ENCODE measurements around the gene EIF3CL.
"Not testable (repeated sequence)": the region's sequence is repeated elsewhere in the genome, so short reads cannot be mapped to it uniquely, and the experiment has no call there.

Gene EIF3CL, protein sequence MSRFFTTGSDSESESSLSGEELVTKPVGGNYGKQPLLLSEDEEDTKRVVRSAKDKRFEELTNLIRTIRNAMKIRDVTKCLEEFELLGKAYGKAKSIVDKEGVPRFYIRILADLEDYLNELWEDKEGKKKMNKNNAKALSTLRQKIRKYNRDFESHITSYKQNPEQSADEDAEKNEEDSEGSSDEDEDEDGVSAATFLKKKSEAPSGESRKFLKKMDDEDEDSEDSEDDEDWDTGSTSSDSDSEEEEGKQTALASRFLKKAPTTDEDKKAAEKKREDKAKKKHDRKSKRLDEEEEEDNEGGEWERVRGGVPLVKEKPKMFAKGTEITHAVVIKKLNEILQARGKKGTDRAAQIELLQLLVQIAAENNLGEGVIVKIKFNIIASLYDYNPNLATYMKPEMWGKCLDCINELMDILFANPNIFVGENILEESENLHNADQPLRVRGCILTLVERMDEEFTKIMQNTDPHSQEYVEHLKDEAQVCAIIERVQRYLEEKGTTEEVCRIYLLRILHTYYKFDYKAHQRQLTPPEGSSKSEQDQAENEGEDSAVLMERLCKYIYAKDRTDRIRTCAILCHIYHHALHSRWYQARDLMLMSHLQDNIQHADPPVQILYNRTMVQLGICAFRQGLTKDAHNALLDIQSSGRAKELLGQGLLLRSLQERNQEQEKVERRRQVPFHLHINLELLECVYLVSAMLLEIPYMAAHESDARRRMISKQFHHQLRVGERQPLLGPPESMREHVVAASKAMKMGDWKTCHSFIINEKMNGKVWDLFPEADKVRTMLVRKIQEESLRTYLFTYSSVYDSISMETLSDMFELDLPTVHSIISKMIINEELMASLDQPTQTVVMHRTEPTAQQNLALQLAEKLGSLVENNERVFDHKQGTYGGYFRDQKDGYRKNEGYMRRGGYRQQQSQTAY

GRCh38 chr16:28403220-28404072, at the start of gene EIF3CL:
Gene EIF3CL (minus strand): TSS chr16:28403841. CDS start chr16:28403618, 223 bp downstream.
- DNase-seq (ENCODE audit: low spot score): not testable (repeated sequence)

- not testable (repeated sequence) for DNase-seq (ENCODE audit: low spot score)
Observed at GRCh38 chr16:28447081-28447480, 43.4 kb upstream of the EIF3CL start.

DNA sequence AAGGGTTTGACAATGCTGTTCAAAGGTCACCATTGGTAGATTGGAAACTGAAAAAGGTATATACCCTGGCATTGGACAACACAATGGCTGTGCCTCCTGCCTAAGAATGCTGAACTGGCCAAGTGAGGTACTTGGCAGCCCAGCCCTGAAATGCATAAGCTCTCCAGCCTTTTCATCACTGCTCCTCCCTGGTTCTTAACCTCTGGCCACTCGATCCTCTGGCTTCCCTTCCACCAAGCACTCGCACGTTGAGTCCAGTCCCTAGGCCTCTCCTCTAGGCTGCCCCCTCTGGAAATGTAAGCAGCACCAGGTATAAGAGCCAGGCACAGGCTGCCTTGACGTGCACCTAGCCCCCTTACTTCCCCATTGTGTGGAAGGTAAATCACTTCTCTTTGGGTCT, 42.7 kb upstream of the EIF3CL start:
- not testable (repeated sequence) for DNase-seq (ENCODE audit: low spot score)

DNA sequence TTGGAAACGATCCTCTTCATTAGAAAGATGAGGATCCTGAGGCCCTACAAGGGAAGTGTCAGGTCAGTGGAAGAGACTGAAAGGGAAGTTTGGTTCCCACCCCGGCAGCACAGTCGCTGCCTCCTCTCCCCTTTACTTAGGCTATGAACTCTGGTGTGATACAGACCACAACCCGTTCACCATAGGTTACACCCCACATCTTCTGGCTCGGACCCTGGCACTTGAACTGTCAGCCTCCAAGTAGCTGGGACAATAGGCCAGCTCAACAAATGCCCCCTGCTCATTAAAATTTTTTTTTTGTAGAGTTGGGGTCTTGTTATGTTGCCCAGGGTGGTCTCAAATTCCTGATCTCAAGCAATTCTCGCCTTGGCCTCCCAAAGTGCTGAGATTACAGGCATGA, 40.3 kb upstream of the EIF3CL start:
- not testable (repeated sequence) for DNase-seq (ENCODE audit: low spot score)

DNA sequence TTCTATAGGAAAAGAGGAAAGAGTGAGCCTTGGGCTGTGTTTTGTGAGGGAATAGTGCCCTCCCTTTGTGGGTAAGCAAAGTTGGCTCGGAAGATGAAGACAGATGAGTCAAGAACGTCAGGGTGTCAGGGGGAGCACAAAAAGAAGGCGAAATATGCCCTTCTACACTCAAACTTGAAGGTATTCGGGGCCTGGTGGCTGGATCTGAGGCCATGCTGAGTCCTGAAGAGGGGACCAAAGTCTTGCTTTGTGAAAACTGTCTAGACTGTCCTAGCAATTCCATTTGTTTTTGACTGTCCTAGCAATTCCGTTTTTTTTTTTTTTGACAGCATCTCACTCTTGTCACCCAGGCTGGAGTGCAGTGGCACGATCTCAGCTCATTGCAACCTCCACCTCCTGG, 35.3 kb upstream of the EIF3CL start:
- DNase-seq (ENCODE audit: low spot score): not testable (repeated sequence)

GRCh38 chr16:28435340-28435739, 31.7 kb upstream of the EIF3CL start:
- DNase-seq (ENCODE audit: low spot score): not testable (repeated sequence)

- DNase-seq (ENCODE audit: low spot score): not testable (repeated sequence)
Observed at GRCh38 chr16:28426060-28426680, 22.5 kb upstream of the EIF3CL start.

DNA sequence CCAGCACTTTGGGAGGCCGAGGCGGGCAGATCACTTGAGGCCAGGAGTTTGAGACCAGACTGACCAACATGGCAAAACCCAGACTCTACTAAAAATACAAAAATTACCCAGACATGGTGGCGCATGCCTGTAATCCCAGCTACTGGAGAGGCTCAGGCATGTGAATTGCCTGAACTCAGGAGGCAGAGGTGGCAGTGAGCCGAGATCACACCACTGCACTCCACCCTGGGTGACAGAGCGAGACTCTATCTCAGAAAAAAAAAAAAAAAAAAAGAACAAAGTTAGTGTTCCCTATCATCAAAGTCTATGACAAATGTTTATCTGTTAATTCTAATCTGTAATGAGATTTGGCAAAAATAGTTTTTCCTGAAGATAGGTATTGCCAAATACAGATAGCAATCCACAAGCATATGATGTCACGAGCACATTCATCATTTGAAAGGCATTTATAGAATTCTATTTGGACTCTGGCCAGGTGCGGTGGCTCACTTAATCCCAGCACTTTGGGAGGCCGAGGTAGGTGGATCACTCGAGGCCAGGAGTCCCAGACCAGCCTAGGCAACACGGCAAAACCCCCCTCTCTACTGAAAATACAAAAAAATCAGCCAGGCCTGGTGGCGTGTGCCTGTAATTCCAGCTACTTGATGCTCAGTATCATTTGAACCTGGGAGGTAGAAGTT, 17.6 kb upstream of the EIF3CL start:
- not testable (repeated sequence) for DNase-seq (ENCODE audit: low spot score)

GRCh38 chr16:28417033-28417432, 13.4 kb upstream of the EIF3CL start:
- not testable (repeated sequence) for DNase-seq (ENCODE audit: low spot score)

- DNase-seq (ENCODE audit: low spot score): peak; percentile 0
Observed at GRCh38 chr16:28414530-28414929, 10.9 kb upstream of the EIF3CL start.

- not testable (repeated sequence) for DNase-seq (ENCODE audit: low spot score)
Observed at GRCh38 chr16:28413585-28413984, 9.9 kb upstream of the EIF3CL start.

- not testable (repeated sequence) for DNase-seq (ENCODE audit: low spot score)
Observed at GRCh38 chr16:28392054-28392453, 11.6 kb downstream of the EIF3CL start.

GRCh38 chr16:28382177-28382867, 21.3 kb downstream of the EIF3CL start:
- not testable (repeated sequence) for DNase-seq (ENCODE audit: low spot score)

DNA sequence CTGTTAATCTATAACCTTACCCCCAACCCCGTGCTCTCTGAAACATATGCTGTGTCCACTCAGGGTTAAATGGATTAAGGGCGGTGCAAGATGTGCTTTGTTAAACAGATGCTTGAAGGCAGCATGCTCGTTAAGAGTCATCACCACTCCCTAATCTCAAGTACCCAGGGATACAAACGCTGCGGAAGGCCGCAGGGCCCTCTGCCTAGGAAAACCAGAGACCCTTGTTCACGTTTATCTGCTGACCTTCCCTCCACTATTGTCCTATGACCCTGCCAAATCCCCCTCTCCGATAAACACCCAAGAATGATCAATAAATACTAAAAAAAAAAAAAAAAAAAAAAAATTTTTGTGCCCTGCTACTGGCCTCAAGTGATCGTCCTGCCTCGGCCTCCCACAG, 25.8 kb downstream of the EIF3CL start:
- not testable (repeated sequence) for DNase-seq (ENCODE audit: low spot score)

- DNase-seq (ENCODE audit: low spot score): not testable (repeated sequence)
Observed at GRCh38 chr16:28377108-28377625, 26.5 kb downstream of the EIF3CL start.

GRCh38 chr16:28375115-28375514, 28.5 kb downstream of the EIF3CL start:
- not testable (repeated sequence) for DNase-seq (ENCODE audit: low spot score)

DNA sequence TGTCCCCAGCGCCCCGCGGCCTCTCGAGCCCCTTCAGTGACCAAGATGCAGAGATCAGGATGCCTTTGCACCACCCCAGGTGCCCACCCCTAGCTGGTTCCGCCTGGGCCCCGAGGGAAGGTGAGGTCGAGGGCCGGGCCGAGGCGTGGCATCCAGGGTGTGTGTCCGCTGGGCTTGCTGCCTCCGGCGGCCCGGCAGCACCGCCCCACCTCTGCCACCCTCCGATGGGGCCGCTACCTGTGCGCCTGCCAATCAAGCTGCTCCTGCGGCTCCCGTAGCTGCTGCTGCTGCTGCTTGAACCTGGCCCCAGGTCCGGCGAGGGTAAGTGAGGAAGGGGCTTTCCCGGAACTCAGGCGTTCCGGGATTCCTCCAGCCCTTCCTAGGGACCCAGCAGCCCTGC, 29.4 kb downstream of the EIF3CL start:
- DNase-seq (ENCODE audit: low spot score): not testable (repeated sequence)

GRCh38 chr16:28367926-28368325, 35.7 kb downstream of the EIF3CL start:
- not testable (repeated sequence) for DNase-seq (ENCODE audit: low spot score)

- not testable (repeated sequence) for DNase-seq (ENCODE audit: low spot score)
Observed at GRCh38 chr16:28364268-28365173, 39.1 kb downstream of the EIF3CL start.

Measured in RKO (cell line).